Globus pallidus (tissue), 1 donor: Measurements from ENCODE around the gene TINCR.

Source experiments
- DNase-seq: peaks from one replicate; pipeline ENCODE4 v3.0.0-alpha.2; 2015; ENCODE audit warnings: low spot score

The TINCR gene

DNA sequence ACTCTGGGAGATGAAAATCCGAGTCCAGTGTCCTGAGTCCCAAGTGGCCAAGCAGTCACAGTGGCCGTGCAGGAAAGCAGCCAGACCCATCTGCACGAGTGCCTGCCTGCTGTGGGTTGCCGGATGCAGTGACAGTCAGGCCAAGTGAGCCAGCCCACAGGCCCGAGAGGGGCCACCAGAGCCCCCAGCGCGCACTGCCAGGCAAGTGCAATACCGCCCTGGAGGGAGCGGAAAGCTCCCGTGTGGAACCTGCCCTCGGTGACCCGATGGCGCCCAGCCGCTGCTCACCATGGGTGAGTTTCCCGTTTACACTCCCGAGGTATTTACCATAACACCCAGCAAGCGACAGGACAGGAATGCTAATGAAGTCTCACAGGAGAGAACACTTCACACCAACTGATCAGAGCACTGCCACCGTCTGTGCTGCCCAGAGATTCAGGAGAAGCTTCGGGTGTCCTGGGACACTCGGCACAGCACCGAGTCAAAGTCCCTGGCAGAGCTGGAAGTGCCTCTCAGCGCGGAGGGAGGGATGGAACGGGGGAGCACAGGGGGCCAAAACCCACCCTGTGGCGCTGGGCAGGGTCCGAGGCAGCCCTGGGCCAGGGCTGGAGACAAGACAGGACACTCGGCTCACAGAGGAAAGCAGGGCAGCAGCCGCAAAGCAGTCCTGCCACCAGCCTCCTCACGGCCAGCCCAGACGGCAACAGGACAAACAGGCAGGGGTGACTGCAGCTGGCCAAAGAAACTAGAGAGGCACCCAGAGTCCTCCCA is 21.3 kb upstream of the TINCR start:
- DNase-seq, result no peak

DNA sequence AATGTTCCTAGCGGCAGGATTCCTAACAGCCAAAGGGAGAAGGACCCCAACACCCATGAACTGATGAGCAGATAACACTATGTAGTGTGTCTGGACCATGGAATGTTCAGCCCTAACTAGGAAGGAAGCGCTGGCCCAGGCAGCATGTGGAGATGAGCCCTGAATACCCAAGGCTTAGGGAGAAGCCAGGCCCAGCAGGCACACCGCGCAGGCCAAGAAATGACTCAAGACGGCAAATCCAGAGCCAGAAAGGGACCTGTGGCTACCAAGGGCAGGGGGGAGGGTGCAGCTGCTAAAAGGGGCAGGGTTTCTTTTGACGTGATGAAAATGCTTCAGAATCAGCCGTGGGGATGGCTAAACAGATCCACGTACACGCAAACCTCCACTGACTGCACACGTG is 20.7 kb upstream of the TINCR start:
- DNase-seq, result peak; percentile 27

DNA sequence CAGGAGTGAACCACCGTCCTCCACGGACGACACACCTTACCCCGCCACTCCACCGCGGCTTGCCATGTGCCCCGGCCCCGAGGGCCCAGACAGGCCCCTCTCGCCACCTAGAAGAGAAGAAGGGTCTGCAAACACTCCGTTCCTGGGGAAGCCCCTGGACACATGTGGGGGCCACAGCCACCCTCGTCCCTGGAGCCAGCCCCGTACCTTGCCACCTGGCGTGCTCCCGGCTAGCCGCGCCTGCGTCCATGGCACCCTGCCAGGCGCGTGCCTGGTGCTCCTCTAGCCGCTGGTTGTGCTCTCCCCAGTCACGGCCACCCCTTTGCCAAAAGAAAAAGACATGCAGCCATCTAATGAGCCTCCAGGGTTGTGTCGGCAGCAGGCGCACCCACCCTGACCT is 19.9 kb upstream of the TINCR start:
- no peak for DNase-seq

DNA sequence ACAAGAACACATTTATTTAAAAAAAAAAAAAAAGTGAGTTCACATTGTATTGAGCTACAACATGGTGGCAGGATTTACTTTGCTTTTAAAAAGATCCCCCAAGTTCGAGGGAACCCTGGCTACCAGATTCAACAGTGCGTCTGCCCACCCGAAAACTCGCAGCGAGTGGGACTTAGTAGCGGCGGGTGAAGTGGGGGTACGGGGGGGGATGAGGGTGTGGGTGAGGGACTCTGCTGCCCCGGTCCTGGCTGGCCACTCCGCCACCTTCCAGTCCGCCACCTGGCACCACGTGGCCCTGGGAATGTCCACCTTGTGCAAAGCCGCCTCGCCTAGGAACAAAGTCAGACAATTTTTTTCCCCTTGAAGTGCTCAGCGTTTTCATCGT is 19.3 kb upstream of the TINCR start:
- DNase-seq, result no peak

DNA sequence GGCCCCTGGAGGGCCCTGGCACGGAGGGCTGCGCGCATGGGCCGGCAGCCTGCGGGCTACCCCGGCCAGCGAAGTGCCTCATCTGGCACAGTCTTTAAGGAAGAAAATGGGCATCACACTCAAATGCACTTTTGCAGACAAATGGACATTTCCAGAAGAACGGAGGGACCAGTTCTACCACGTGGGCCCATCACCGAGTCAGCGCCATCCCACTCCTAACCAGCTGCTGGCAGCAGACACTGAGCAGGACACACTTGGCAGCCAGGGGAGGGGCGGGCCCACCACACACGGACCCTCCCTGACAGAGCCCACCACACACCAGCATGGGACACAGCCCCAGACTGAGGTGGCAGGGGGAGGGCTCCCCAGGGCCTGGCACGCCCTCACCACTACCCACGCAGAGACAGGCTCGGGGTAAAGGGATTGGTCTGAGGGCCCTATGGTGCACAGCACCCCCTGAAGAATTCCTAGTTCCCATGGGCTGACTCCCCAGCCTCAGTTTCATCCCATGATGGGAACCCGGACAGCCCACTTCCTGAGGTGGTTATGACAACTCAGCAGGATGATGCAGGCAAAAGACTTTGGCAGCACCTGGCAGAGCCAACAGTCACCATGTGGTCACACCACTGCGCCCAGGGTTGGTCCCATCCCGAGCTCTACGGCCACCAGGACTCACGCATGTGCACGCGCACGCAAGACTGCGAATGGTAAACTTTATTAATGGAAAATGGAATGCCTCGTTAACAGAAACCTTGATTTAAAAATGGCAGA is 18.7 kb upstream of the TINCR start:
- DNase-seq, result no peak

DNA sequence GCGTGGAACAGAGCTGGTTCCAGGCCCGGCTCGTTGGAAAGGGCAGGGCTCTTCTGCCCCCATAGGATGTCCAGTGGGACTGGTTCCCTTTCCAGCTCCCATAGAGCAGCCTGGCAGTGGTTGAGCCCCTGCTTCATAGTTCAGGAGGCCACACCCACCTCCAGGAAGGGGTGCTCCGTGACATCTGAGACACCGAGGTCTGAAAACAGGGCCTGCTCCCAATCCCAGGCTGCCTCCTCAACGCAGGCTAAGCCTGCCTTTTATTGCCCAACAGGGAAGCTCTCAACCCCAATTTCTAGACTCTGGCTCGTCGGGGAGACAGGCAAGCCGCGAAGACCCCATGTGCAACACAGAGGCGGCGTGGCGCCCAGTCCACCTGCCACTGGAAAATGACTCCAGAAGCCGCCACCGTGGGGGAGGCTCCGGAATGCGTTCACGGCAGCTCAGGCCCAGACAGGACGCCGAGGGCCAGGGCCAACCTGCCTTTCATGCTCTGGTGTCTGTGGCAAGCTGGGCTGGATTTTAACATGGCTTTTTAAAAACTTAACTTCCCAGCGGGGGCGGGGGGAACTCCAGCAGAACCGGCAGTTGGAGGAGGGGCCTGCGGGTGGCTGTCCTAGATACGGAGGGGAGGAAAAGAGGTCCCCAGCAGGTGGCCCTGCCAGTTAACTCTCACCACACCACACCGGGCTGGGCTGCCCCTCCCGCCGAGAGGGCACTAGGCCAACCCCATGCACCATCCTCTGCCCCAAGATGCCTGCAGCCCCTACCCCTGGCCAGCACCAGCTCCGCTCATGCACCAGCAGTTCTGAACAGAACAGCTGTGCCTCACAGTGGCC is 17.9 kb upstream of the TINCR start:
- peak; percentile 54 for DNase-seq

DNA sequence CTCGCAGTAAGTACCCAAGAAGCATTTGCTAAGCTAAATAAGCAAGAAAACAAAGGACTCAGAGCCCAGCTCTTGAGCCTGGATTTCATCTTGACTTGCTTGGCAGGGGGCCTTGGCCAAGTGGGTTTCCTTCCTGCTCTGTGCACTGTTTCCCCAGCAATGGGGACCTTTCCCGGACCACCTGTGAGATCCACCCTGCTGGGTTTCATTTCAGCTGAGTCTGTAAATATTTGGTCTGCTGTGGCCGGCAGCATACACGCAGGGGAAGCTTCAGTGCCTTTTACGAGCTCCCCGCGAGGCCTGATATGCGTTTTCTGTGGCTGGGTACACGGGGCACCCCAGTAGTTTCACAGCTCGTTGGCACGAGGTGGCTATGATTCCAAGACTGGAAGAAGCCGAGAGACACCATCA is 12.4 kb upstream of the TINCR start:
- no peak for DNase-seq

DNA sequence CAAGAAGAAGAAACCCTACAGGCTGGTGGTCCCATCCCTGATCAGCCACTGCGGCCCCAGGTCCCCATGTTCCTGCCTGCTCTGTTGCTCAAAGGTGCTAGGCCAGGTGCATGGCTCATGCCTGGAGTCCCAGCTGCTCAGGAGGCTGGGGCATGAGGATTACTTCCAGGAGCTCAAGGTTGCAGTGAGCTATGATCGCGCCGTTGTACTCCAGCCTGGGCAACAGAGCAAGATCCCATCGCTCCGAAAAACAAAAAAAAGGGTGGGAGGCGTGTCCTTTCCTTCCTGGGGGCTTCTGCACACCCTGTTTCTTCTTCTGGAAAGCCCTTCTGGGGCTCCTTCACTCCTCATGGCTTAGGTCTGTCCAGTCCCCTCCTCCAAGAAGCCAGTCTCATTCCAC is 11.9 kb upstream of the TINCR start:
- DNase-seq, result no peak

DNA sequence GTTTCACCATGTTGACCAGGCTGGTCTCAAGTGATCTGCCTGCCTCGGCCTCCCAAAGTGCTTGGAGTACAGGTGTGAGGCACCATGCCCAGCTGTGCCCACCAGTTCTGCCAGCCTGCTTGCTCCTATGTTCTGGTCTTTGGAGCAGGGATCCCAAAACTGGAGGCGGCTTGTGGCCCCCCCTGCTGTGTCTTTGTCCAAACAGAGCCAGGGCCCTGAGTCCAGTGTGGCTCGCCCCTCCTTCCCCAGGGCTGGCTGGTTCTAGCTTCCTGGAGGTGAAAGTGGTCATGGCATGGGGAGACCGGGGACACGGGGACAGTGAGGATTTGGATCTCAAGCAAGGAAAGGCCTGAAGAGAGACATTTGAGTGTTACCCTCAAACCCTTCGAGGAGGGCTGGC is 11.5 kb upstream of the TINCR start:
- no peak for DNase-seq

DNA sequence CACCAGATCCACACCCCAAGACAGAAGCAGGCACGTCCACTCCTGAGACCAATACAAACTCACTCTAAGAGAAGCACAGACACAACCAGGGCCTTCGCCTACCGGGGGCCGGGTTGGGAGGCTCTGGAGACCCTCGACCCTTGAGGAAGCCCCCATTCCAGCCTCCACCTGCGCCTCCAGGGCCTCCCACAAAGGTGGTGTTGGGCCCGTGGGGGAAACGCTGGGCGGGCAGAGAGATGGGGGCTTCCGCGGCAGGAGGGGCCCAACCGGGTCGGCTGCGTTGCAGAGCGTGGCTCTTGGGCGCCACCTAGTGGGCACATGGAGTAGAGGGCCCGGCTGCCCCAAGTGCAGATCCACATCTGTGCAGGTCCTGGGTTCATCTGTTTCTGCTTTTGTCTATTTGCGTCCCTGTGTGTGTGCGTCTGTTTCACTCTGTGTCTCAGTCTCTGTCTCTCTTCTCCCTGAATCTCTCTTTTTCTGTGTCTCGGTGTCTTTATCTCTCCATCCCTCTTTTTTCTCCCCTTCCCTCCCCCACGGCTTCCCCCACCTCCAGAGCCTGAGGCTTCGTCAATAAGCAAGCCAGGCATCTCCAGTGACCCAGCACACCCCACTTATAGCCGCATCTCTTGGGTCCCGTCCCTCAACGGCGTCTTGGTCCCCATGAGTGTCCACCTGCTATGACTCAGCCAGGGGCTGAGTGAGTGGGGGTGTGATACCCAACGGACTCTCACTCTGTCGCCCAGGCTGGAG is 10.5 kb upstream of the TINCR start:
- DNase-seq, result no peak

DNA sequence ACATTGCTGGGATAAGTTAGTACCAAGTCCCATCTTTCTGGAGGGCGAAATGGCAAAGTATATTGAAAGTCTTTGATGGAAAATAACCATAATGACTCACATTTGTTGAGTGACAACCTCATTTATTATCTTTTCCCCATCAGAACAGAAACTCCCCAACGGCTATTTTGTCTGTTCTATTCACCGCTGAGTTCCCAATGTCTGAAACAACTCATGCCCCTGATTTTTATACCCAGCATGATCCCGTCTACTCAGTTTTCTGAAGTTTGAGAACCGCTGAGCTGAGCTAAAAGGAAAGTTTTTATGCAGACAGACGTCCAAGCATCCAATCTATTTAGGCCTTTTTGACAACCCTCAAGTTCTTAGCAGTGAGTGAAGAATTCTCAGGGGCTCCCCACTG is 7.8 kb upstream of the TINCR start:
- DNase-seq, result no peak

DNA sequence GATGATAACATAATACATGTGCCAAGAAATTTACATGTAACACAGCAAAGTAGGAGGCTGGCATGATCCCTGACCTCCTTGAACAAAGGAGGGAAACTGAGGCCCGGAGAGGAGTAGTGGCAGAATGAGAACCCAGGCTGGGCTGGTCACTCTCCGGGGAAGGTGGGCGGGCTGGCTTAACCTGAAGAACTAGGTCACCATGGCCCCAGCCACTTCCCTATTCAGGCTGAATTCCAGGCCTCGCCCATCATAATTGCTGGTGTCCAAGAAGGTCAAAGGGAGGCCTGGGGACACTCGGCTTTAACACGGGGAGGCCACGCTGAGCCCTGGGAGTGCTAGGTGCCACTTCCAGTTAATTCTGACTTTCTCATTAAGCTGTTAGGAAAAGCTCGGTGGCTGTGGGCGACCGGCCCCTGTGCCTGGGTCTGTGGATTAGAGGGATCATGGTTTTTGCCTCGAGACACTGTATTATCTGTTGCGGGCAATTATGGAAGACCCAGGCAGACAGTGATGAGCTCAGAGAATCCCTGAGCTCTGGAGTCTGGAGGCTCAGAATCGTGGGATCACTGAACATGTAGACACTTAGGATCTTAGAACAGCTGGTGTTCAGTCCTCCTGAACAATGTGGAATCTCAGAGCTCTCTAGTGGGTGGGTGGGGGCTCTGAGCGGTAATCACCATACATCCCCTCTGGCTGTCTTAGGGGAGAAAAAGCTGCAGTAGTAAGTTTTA is 5.0 kb upstream of the TINCR start:
- DNase-seq, result no peak

DNA sequence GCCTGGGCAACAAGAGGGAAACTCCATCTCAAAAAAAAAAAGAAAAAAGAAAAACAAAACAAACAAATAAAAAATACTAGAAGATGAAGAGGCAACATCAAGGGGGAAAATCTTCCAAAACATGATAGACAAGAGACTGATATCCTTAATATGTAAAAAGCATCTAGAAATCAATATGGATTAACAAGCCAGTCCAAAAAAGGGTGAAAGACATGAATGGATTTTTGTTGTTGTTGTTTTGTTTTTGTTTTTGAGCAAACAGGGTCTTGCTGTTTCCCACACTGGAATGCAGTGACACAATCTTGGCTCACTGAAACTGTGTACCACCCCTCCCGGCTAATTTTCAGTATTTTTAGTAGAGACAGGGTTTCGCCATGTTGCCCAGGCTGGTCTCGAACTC is 4.0 kb upstream of the TINCR start:
- DNase-seq, result no peak

DNA sequence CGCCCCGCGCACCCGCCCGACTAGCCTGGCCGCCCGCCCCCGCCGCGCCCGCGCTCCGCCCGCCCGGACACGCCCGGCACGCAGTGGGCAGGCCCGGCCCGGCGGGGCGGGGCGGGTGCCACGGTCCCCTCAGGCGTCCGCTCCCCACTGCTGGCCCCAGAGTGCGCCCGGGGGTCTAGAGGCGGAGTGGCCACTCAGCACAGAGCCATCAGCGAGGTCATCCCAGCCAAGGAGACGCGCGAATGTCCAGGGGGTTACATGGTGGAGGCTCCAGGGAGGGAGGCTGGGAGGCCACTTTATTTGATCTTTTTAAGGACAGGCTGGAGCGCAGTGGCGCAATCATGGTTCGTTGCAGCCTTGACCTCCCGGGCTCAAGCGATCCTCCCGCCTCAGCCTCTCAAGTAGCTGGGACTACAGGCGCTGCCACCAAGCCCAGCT is 236 bp upstream of the TINCR start:
- no peak for DNase-seq

DNA sequence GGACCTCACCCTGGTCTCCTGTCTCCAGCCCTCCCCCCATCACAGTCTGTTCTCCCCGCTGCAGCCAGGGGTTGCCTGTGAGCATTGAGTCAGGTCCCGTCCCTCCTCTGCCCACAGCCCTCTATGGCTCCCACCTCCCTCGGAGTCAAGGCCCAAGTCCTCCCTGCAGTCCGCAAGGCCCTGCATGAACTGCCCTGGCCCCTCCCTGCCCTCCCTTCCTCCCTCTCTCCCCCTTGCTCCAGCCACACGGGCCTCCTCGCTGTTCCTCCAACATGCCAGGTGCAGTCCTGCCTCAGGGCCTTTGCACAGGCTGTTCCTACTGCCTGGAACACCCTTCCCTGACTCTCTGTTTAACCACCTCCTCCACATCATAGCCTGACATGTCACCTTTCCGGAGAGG is 2.8 kb downstream of the TINCR start:
- DNase-seq, result no peak

DNA sequence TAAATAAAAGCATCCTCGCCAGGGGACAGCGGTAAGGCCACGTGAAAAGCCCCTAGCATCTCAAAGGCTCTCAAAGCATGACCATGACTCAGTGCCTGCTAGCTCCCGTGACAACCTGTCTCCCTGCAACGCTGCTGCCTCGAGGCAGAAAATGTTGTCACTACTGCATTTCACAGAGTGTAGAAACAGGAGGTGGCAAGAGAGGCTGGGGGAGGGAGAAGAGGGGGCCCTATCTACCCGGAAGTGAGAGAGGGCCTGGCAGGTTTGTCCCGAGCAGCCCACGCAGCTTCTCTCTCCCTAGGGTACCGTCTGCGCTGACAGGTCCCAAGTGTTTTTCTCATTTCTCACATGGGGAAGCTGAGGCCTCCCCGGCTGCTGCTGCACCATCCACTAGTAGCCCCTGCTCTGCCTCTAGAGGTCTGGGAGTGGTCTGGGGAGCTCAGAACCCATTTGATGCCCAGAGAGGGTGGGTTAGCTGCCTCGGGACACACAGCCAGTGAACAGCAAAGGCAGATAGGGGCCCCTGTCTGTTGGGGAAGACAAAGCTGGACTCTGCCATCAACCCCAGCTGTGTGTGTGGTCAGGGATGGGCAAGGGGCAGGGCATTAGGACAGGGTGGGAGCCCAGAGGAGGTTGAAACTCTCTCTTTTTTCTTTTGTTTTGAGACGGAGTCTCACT is 3.7 kb downstream of the TINCR start:
- no peak for DNase-seq

DNA sequence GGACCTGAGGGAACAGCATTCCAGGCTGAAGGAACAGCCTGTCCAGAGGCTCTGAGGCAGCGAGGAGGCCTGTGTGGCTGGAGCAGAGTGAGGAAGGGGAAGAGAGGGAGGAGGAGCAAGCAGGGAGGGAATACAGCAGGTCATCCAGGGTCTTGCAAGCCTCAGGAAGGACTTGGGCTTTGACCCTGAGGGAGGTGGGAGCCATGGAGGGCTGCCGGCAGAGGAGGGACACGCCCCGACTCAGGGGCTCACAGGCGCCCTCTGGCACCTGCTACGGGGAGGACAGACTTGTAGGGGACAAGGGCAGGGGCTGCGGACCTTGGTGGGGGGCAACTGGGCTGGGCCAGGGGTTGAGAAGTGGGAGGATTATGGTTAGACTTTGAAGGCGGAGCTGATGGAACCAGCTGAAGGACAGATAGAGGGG is 4.7 kb downstream of the TINCR start:
- DNase-seq, result no peak

DNA sequence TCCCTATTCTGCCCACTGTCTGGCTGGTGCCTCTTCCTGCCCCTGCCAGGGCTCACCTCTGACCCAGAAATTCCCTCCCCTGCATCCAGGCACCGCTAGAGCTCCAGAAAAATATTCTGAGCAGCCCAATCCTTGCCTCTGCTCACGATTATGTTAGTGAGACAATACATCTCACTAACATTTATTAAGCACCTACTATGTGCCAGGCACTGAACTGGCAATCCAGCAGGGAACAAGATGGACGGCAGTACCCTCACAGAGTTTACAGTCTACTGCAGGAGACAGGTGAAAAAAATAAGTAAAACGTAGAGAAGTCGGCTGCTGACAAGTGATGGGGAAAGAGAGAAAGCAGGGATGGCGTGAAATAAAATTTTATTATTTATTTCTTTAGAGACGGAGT is 5.5 kb downstream of the TINCR start:
- no peak for DNase-seq

DNA sequence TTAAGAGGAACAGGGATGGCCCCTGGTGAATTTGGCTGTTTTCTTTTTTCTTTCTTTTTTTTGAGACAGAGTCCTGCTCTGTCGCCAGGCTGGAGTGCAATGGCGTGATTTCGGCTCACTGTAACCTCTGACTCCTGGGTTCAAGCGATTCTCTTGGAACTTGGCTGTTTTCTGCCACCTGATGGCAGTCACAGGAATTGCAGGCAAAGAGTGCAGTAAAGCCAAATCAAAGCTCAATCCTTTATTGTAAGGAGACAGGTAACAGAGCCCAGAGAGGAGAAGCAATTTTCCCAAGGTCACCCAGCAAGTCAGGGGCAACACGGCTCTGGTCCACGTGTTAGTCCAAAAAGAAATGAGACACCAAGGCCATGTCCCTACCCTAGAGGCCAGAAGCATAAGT is 6.2 kb downstream of the TINCR start:
- no peak for DNase-seq

DNA sequence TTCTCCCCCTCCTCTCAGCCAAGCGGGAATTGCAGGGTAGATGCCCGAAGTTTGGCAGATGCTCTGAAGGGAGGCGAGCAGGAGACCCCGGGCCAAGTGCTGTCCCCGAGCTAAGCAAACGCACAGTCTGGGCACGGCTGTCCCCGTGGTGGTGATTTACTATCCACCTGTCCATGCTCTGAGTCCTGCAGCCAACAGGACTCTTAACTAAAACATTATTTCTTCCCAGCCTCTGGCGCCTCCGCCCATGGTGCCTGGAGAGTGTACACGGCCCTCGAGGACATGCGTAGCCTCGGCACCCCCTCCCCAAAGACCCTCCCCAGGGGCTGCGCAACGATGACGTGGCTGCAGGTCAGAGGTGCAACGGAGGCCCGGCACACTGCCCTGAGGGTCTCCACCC is 7.6 kb downstream of the TINCR start:
- no peak for DNase-seq

DNA sequence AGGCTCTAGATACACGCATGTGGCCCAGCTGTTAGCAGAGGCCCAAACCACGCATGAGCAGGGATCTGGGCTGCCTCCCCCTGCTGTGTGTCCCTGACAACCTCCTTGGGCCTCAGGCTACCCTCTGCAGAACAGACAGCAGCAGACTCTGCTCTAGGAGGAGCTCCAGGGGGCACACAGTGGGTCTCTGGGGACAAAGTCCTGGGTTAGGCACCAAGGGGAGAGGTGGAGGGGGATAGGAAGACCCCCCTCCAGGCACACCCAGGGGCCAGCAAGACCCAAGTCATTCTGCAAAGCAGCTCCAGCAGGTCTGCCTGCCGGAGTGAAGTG is 8.0 kb downstream of the TINCR start:
- no peak for DNase-seq
